Mesenchymal stem cell (in vitro differentiated cells and primary cell): Measurements from ENCODE around the gene HEG1.

Source experiments
- DNase-seq: peaks from one replicate; pipeline ENCODE4 v3.0.0-alpha.2; 2013
- H2AFZ ChIP-seq: one replicate; pipeline ENCODE4 v1.6.1; 2013; ENCODE audit warnings: low read depth, mild to moderate bottlenecking, control low read depth, inconsistent platforms, low read length, moderate library complexity
- H2AK5ac ChIP-seq: 2 replicates; pipeline ENCODE4 v1.6.1; 2013; ENCODE audit warnings: low read length, moderate library complexity, mild to moderate bottlenecking, inconsistent platforms; ENCODE audit not compliant: severe bottlenecking
- H2BK120ac ChIP-seq: one replicate; pipeline ENCODE4 v1.6.1; 2013; ENCODE audit warnings: low read depth, mild to moderate bottlenecking, inconsistent platforms, low read length, moderate library complexity
- H2BK12ac ChIP-seq, 2 experiments: one replicate each; pipeline ENCODE4 v1.6.1; 2013; ENCODE audit warnings: inconsistent platforms in 2 of 2, low read length in 2 of 2, mild to moderate bottlenecking in 2 of 2, moderate library complexity in 2 of 2, control low read depth in 1 of 2
- H2BK15ac ChIP-seq: one replicate; pipeline ENCODE4 v1.6.1; 2013; ENCODE audit warnings: mild to moderate bottlenecking, low read depth, inconsistent platforms; ENCODE audit not compliant: poor library complexity, severe bottlenecking
- H2BK5ac ChIP-seq: 2 replicates; pipeline ENCODE4 v1.6.1; 2013; ENCODE audit warnings: low read depth, mild to moderate bottlenecking, low read length, control low read depth, inconsistent platforms; ENCODE audit not compliant: poor library complexity, severe bottlenecking
- H3K14ac ChIP-seq, 2 experiments: one replicate each; pipeline ENCODE4 v1.6.1; 2013; ENCODE audit warnings: inconsistent platforms in 2 of 2, low read length in 2 of 2, control low read depth in 1 of 2, mild to moderate bottlenecking in 1 of 2, moderate library complexity in 1 of 2
- H3K18ac ChIP-seq, 2 experiments: one replicate each; pipeline ENCODE4 v1.6.1; 2013; ENCODE audit warnings: inconsistent platforms in 2 of 2, low read length in 2 of 2, control low read depth in 1 of 2, low read depth in 1 of 2, mild to moderate bottlenecking in 1 of 2
- H3K23ac ChIP-seq, 2 experiments: one replicate each; pipeline ENCODE4 v1.6.1; 2013; ENCODE audit warnings: inconsistent platforms in 2 of 2, low read length in 2 of 2, mild to moderate bottlenecking in 2 of 2, moderate library complexity in 2 of 2, control low read depth in 1 of 2
- H3K27ac ChIP-seq: 2 replicates; pipeline ENCODE4 v1.5.1; 2013; ENCODE audit warnings: mild to moderate bottlenecking, moderate library complexity, low read length, control low read depth, inconsistent platforms; ENCODE audit not compliant: poor library complexity, severe bottlenecking
- H3K27me3 ChIP-seq, 2 experiments: 2 replicates each; pipeline versions ENCODE4 v1.6.1 to v1.7.0; 2013; ENCODE audit warnings: low read length in 2 of 2, mild to moderate bottlenecking in 2 of 2, moderate library complexity in 2 of 2, control low read depth in 1 of 2, inconsistent platforms in 1 of 2; ENCODE audit not compliant: control insufficient read depth in 1 of 2, insufficient read depth in 1 of 2
- H3K36me3 ChIP-seq, 2 experiments: 2 replicates each; pipeline versions ENCODE4 v1.6.1 to v1.7.0; 2013; ENCODE audit warnings: low read length in 2 of 2, control low read depth in 1 of 2, inconsistent platforms in 1 of 2, low read depth in 1 of 2, mild to moderate bottlenecking in 1 of 2; ENCODE audit not compliant: insufficient read depth in 2 of 2, control insufficient read depth in 1 of 2
- H3K4ac ChIP-seq, 2 experiments: one replicate each; pipeline ENCODE4 v1.6.1; 2013; ENCODE audit warnings: inconsistent platforms in 2 of 2, low read length in 2 of 2, mild to moderate bottlenecking in 2 of 2, moderate library complexity in 2 of 2, control low read depth in 1 of 2, low read depth in 1 of 2
- H3K4me1 ChIP-seq: 2 replicates; pipeline ENCODE4 v1.6.1; 2013; ENCODE audit warnings: low read depth, low read length, control low read depth; ENCODE audit not compliant: control insufficient read depth, insufficient read depth
- H3K4me2 ChIP-seq: 2 replicates; pipeline ENCODE4 v1.6.1; 2013; ENCODE audit warnings: low read length, mild to moderate bottlenecking, inconsistent platforms; ENCODE audit not compliant: poor library complexity, severe bottlenecking
- H3K4me3 ChIP-seq, 2 experiments: 2 replicates each; pipeline versions ENCODE4 v1.5.1 to v1.7.0; 2013; ENCODE audit warnings: low read length in 2 of 2, mild to moderate bottlenecking in 2 of 2, control low read depth in 1 of 2, low read depth in 1 of 2; ENCODE audit not compliant: insufficient read depth in 1 of 2
- H3K79me1 ChIP-seq: replicated peaks from 2 replicates; pipeline ENCODE4 v1.6.1; 2013; ENCODE audit warnings: mild to moderate bottlenecking, control low read depth, low read length, inconsistent platforms; ENCODE audit not compliant: poor library complexity, severe bottlenecking
- H3K9ac ChIP-seq: 2 replicates; pipeline ENCODE4 v1.7.0; 2013; ENCODE audit warnings: mild to moderate bottlenecking, low read length, moderate library complexity
- H3K9me3 ChIP-seq: 2 replicates; pipeline ENCODE4 v1.7.0; 2013; ENCODE audit warnings: mild to moderate bottlenecking, low read length; ENCODE audit not compliant: control insufficient read depth
- H4K8ac ChIP-seq: one replicate; pipeline ENCODE4 v1.6.1; 2013; ENCODE audit warnings: inconsistent platforms, mild to moderate bottlenecking, low read length, moderate library complexity
- H4K91ac ChIP-seq: one replicate; pipeline ENCODE4 v1.6.1; 2013; ENCODE audit warnings: mild to moderate bottlenecking, low read length, inconsistent platforms
- WGBS: methylation state at CpG from one replicate; pipeline ENCODE4 v1.1.7; 2013; ENCODE audit warnings: mixed read lengths; 5-methylcytosine and 5-hydroxymethylcytosine counted together

The HEG1 gene

GRCh38 chr3:125006291-125006731, 49.5 kb downstream of the HEG1 start:
- Histone ChIP-seq H2BK12ac (no peak overlapping the region), H4K91ac (no peak overlapping the region), H2AK5ac (no peak overlapping the region), H3K14ac (no peak overlapping the region), H2BK5ac (no peak overlapping the region), H3K27me3 (no peaks in the 10 kb centered on the region), H3K36me3 (peaks cover 27 to 96% of the 10 kb centered on the region in 2 experiments), H3K4me2 (no peak overlapping the region), H3K23ac (no peak overlapping the region), H2AFZ (no peak overlapping the region), H3K4me1 (peaks cover 23% of the 10 kb centered on the region), H3K18ac (no peak overlapping the region), H3K27ac (no peak overlapping the region), H4K8ac (no peak overlapping the region), H3K4me3 (no peak overlapping the region), H3K4ac (no peak overlapping the region), H2BK15ac (no peak overlapping the region), H3K9me3 (no peaks in the 10 kb centered on the region), H3K79me1 (peaks cover 11% of the 10 kb centered on the region), H3K9ac (no peak overlapping the region), H2BK120ac (no peak overlapping the region)
- WGBS: 96% methylated on average over 4 of the region's 5 CpGs
- DNase-seq: no peak

GRCh38 chr3:125005676-125006075, 50.1 kb downstream of the HEG1 start:
- Histone ChIP-seq H2BK15ac (no peak overlapping the region), H2BK12ac (no peak overlapping the region), H3K9me3 (no peaks in the 10 kb centered on the region), H3K4me3 (no peak overlapping the region), H3K14ac (no peak overlapping the region), H3K27me3 (no peaks in the 10 kb centered on the region), H3K9ac (peak overlapping the region; percentile 15), H3K4ac (no peak overlapping the region), H3K18ac (no peak overlapping the region), H2AK5ac (peak overlapping the region; percentile 61), H3K36me3 (peaks cover 31 to 96% of the 10 kb centered on the region in 2 experiments), H3K27ac (no peak overlapping the region), H2BK120ac (no peak overlapping the region), H2AFZ (no peak overlapping the region), H4K8ac (no peak overlapping the region), H3K4me1 (peaks cover 23% of the 10 kb centered on the region), H3K4me2 (no peak overlapping the region), H3K23ac (no peak overlapping the region), H3K79me1 (peaks cover 13% of the 10 kb centered on the region), H4K91ac (no peak overlapping the region), H2BK5ac (no peak overlapping the region)
- peak; percentile 34 for DNase-seq
- WGBS: 66% methylated on average over 5 of the region's 5 CpGs

- Histone ChIP-seq H3K4me1 (peaks cover 21% of the 10 kb centered on the region), H2BK15ac (no peak overlapping the region), H2AK5ac (no peak overlapping the region), H3K36me3 (peaks cover 32 to 96% of the 10 kb centered on the region in 2 experiments), H3K14ac (no peak overlapping the region), H3K4ac (no peak overlapping the region), H2AFZ (no peak overlapping the region), H2BK5ac (no peak overlapping the region), H3K27me3 (no peaks in the 10 kb centered on the region), H3K23ac (no peak overlapping the region), H3K4me2 (no peak overlapping the region), H2BK12ac (no peak overlapping the region), H3K9ac (peak overlapping the region; percentile 15), H3K79me1 (peaks cover 13% of the 10 kb centered on the region), H4K8ac (no peak overlapping the region), H3K4me3 (no peak overlapping the region), H3K27ac (no peak overlapping the region), H4K91ac (no peak overlapping the region), H3K9me3 (no peaks in the 10 kb centered on the region), H2BK120ac (no peak overlapping the region), H3K18ac (no peak overlapping the region)
- 97% methylated on average over 3 of the region's 4 CpGs for WGBS
- peak; percentile 26 for DNase-seq
These were observed 50.6 kb downstream of the HEG1 start for GRCh38 chr3:125005222-125005621.

GRCh38 chr3:125003859-125004595, 51.8 kb downstream of the HEG1 start:
- Histone ChIP-seq H3K4me3 (peak overlapping the region in 1 of 2 experiments; percentile 53), H4K91ac (no peak overlapping the region), H3K79me1 (peaks cover 8% of the 10 kb centered on the region), H2BK12ac (no peak overlapping the region), H3K9ac (peak overlapping the region; percentile 69), H2BK120ac (no peak overlapping the region), H3K4me1 (peaks cover 18% of the 10 kb centered on the region), H3K9me3 (no peaks in the 10 kb centered on the region), H2AK5ac (peak overlapping the region; percentile 57), H2BK15ac (no peak overlapping the region), H3K18ac (no peak overlapping the region), H3K14ac (no peak overlapping the region), H3K36me3 (peaks cover 37 to 96% of the 10 kb centered on the region in 2 experiments), H2BK5ac (no peak overlapping the region), H3K4ac (no peak overlapping the region), H4K8ac (peak overlapping the region; percentile 19), H2AFZ (no peak overlapping the region), H3K23ac (no peak overlapping the region), H3K4me2 (no peak overlapping the region), H3K27me3 (no peaks in the 10 kb centered on the region), H3K27ac (peak overlapping the region; percentile 60)
- no peak for DNase-seq
- WGBS: 92% methylated on average over 7 of the region's 10 CpGs
